ENCODE data around the gene CORIN. TPM values are rescaled to one million over a fixed set of nuclear protein-coding genes. Genes with fewer than 3 reads are reported as not detected.

Gene CORIN
- total RNA-seq, 4 donors from 2014 or later: 0.11 to 0.96 (median 0.21) TPM

GRCh38 chr4:47856713-47857112, 18.8 kb upstream of the CORIN start:
- Histone ChIP-seq H3K36me3 (no peaks in the 10 kb centered on the region), H3K4me3 (replicated peaks in 1 of 3) (no peak overlapping the region), H3K27me3 (no peaks in the 10 kb centered on the region), H3K9me3 (no peaks in the 10 kb centered on the region), H3K4me1 (no peaks in the 10 kb centered on the region), H3K27ac (no peak overlapping the region)
- intact Hi-C loops (cut with DNase I): no loop called here
- WGBS, 2 donors: 93 to 96% methylated on average over 1 of the region's 1 CpG
- TF ChIP-seq CTCF (IDR thresholded peaks at IDR 0.05) (no peak), POLR2A (IDR thresholded peaks at IDR 0.05) (no peak)
- DNase-seq: no peak

- WGBS, 2 donors: 96 to 97% methylated on average over 2 of the region's 2 CpGs
- DNase-seq: no peak
- intact Hi-C loops (cut with DNase I): no loop called here
These were observed 17.5 kb upstream of the CORIN start for GRCh38 chr4:47855350-47855749.

GRCh38 chr4:47852136-47852535, 14.3 kb upstream of the CORIN start:
- no peak for DNase-seq

More at GRCh38 chr4:47855350-47855749, 17.5 kb upstream of the CORIN start:
- no peaks in the 10 kb centered on the region for H3K36me3 ChIP-seq
- no peaks in the 10 kb centered on the region for H3K9me3 ChIP-seq
- TF ChIP-seq POLR2A (IDR thresholded peaks at IDR 0.05): no peak
- no peak for TF ChIP-seq CTCF (IDR thresholded peaks at IDR 0.05)
- no peak overlapping the region for H3K27ac ChIP-seq
- no peaks in the 10 kb centered on the region for H3K4me1 ChIP-seq
- no peak overlapping the region for H3K4me3 ChIP-seq (replicated peaks in 1 of 3)
- no peaks in the 10 kb centered on the region for H3K27me3 ChIP-seq

GRCh38 chr4:47849466-47849865, 11.6 kb upstream of the CORIN start:
- TF ChIP-seq POLR2A (IDR thresholded peaks at IDR 0.05) (no peak), CTCF (IDR thresholded peaks at IDR 0.05) (no peak)
- Histone ChIP-seq H3K4me1 (no peaks in the 10 kb centered on the region), H3K27ac (no peak overlapping the region), H3K27me3 (no peaks in the 10 kb centered on the region), H3K36me3 (no peaks in the 10 kb centered on the region), H3K4me3 (replicated peaks in 1 of 3) (no peak overlapping the region), H3K9me3 (no peaks in the 10 kb centered on the region)
- WGBS, 2 donors: 80 to 85% methylated on average over 1 of the region's 1 CpG
- no peak for DNase-seq
- intact Hi-C loops (cut with DNase I): no loop called here

More at GRCh38 chr4:47852136-47852535, 14.3 kb upstream of the CORIN start:
- Histone ChIP-seq H3K9me3 (no peaks in the 10 kb centered on the region), H3K27me3 (no peaks in the 10 kb centered on the region), H3K4me3 (replicated peaks in 1 of 3) (no peak overlapping the region), H3K27ac (no peak overlapping the region), H3K4me1 (no peaks in the 10 kb centered on the region), H3K36me3 (no peaks in the 10 kb centered on the region)
- TF ChIP-seq POLR2A (IDR thresholded peaks at IDR 0.05): no peak
- no peak for TF ChIP-seq CTCF (IDR thresholded peaks at IDR 0.05)
- WGBS, 2 donors: 83 to 84% methylated on average over 1 of the region's 1 CpG
- intact Hi-C loops (cut with DNase I): no loop called here

- Histone ChIP-seq H3K4me1 (no peaks in the 10 kb centered on the region), H3K9me3 (no peaks in the 10 kb centered on the region), H3K27me3 (no peaks in the 10 kb centered on the region), H3K36me3 (peaks cover 0 to 5% of the 10 kb centered on the region in 2 donors), H3K27ac (no peak overlapping the region), H3K4me3 (replicated peaks in 1 of 3) (no peak overlapping the region)
- no peak for DNase-seq
- intact Hi-C loops (cut with DNase I): no loop called here
- TF ChIP-seq CTCF (IDR thresholded peaks at IDR 0.05) (no peak), POLR2A (IDR thresholded peaks at IDR 0.05) (no peak)
- 87% methylated on average over 2 of the region's 2 CpGs for WGBS, 2 donors
These were observed 10.2 kb upstream of the CORIN start for GRCh38 chr4:47848041-47848440.
